Measurements from ENCODE around the gene GLB1L3. TPM values are rescaled to one million over a fixed set of nuclear protein-coding genes. Genes with fewer than 3 reads are reported as not detected.
"Not testable (repeated sequence)": the region's sequence is repeated elsewhere in the genome, so short reads cannot be mapped to it uniquely, and the experiment has no call there.

Gene GLB1L3
- total RNA-seq, 1 experiment from 2014 or later = not detected

DNA sequence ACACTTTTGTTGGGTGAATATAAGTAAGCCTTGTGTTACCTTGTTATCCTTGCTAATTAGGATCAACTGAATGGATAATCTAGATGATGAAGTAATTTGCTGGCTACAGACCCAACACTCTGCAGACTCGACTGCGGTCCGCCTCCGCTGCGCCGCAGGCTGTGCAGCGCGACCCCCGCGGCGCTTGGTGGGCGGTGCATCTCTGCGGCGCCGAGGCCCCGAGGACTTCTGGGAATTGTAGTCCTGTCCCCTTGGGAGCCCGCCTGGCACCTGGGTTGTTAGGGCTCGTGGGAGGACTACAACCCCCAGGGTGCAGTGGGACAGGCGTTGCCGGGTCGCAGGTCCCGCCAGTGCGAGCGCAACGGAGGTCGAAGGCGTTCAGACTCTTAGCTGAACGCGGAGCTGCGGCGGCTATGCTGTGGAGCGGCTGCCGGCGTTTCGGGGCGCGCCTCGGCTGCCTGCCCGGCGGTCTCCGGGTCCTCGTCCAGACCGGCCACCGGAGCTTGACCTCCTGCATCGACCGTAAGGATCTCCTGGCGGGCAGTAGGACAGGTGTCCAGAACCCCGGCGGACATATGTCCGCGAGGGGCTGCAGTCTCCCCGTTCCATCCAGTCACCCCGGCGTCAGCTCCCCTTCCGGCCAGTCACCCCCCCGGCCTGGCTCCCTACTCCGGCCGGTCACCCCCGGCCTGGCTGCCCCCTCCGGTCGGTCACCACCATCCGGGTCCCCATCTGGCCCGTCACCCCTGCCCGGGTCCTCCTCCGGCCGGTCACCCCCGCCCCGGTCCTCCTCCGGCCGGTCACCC, 22.8 kb upstream of the GLB1L3 start, which contains the start of the genes ACAD8 and THYN1:
TSS of gene ACAD8 (plus strand) at position 381 of the 806 bp plus-strand sequence. CDS start at position 414, 33 bp downstream.
TSS of gene THYN1 (minus strand) at position 165 of the 806 bp plus-strand sequence. CDS start 470 bp downstream, outside the sequence.
- Histone ChIP-seq H3K36me3 (ENCODE audit: control insufficient read depth, insufficient read depth, low read length) (no peaks in the 10 kb centered on the region; the same call in 1 of the 2 replicates), H3K4me3 (ENCODE audit: low read depth, low read length) (peak within 1 kb of the TSS; percentile 64), H3K9me3 (no peaks in the 10 kb centered on the region), H3K4me1 (0 out of 2 replicates have a peak, but pooled peaks cover 10% of the 10 kb centered on the region), H3K27me3 (replicated peaks; ENCODE audit: control insufficient read depth, insufficient read depth, low read length) (no peaks in the 10 kb centered on the region)
- TF ChIP-seq, protein P1, sequence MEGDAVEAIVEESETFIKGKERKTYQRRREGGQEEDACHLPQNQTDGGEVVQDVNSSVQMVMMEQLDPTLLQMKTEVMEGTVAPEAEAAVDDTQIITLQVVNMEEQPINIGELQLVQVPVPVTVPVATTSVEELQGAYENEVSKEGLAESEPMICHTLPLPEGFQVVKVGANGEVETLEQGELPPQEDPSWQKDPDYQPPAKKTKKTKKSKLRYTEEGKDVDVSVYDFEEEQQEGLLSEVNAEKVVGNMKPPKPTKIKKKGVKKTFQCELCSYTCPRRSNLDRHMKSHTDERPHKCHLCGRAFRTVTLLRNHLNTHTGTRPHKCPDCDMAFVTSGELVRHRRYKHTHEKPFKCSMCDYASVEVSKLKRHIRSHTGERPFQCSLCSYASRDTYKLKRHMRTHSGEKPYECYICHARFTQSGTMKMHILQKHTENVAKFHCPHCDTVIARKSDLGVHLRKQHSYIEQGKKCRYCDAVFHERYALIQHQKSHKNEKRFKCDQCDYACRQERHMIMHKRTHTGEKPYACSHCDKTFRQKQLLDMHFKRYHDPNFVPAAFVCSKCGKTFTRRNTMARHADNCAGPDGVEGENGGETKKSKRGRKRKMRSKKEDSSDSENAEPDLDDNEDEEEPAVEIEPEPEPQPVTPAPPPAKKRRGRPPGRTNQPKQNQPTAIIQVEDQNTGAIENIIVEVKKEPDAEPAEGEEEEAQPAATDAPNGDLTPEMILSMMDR (IDR thresholded peaks at IDR 0.05; ENCODE audit: insufficient read depth in 1 of 2, low read depth in 1 of 2, low read length in 1 of 2, severe bottlenecking in 1 of 2, unreplicated experiment in 1 of 2) = peak; percentile 46 to 47
- no TSS peak for BruUV-seq (replicated peaks)
- intact Hi-C loops (cut with micrococcal nuclease; ENCODE audit: unreplicated experiment) = loop anchor here (1.0 to 5.0 kb wide), 2 partner anchors 29 to 79 kb away; partner anchors contain the start of genes GLB1L2 and VPS26B
- CTCF ChIA-PET = interaction anchor here (0.7 to 1.4 kb wide), 4 partner anchors 9 to 207 kb away, joined by 3 to 8 read pairs (median 7); partner anchors contain the start of genes NCAPD3 and VPS26B
- peak; percentile 99 for DNase-seq
- H3K27ac Mint-ChIP-seq (ENCODE audit: unreplicated experiment) = peak within 1 kb of the TSS; percentile 63
- peaks cover 18% of the 10 kb centered on the region for H3K36me3 Mint-ChIP-seq (ENCODE audit: insufficient read depth, unreplicated experiment)
- H3K4me1 Mint-ChIP-seq (ENCODE audit: low read depth, unreplicated experiment) = peaks cover 7% of the 10 kb centered on the region
- no peaks in the 10 kb centered on the region for H3K9me3 Mint-ChIP-seq (ENCODE audit: unreplicated experiment)
- no peaks in the 10 kb centered on the region for H3K27me3 Mint-ChIP-seq (ENCODE audit: insufficient read depth, unreplicated experiment)
- H3K4me3 Mint-ChIP-seq (ENCODE audit: unreplicated experiment) = peak within 1 kb of the TSS; percentile 89
- POLR2A ChIA-PET = interaction anchor here (0.6 to 1.3 kb wide), 5 partner anchors 9 to 1195 kb away, joined by 3 to 10 read pairs (median 6); partner anchors contain the start of genes NCAPD3 and VPS26B

DNA sequence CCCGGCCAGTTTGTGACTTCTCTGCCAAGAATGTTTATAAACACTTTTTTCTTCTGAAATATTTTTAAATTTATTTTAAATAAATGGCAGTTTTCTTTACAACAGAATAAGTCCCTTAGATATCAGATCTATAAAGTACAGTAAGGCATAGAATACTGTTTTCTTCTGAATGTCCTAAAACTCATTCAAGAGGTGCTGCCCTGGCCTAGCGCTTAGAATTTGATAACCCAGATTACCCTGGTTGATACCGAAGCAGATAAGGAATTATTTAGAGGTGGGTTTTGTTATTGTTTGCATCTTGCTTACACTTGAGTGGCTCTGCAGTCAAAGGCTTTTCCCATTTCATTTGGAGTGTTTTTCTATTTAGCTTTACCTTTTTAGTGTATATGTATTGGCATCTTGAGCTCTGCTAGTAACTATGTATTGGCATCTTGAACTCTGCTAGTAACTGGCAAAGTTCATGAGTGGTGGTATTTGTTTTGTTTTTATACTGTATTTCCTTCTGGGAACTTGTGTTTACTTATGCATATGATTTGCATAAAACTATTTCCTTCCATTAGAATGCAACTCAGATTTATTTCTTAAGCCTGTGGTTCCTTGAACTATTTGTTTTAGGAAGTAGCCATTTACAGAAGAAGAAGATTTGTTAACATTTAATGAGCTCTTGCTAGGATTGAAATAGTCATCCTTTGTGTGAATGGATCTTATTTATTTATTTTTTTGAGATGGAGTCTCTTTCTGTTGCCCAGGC, 21.6 kb upstream of the GLB1L3 start:
- Mint-ChIP-seq H3K4me1 (ENCODE audit: low read depth, unreplicated experiment) (peaks cover 7% of the 10 kb centered on the region), H3K9me3 (ENCODE audit: unreplicated experiment) (no peaks in the 10 kb centered on the region), H3K36me3 (ENCODE audit: insufficient read depth, unreplicated experiment) (peaks cover 8% of the 10 kb centered on the region), H3K27me3 (ENCODE audit: insufficient read depth, unreplicated experiment) (no peaks in the 10 kb centered on the region), H3K27ac (ENCODE audit: unreplicated experiment) (no peak overlapping the region), H3K4me3 (ENCODE audit: unreplicated experiment) (peak overlapping the region; percentile 89)
- intact Hi-C loops (cut with micrococcal nuclease; ENCODE audit: unreplicated experiment) = loop anchor here (5.0 kb wide), 1 partner anchor 78 kb away; the partner anchor contains the start of gene GLB1L2
- POLR2A ChIA-PET = interaction anchor here (0.7 to 1.3 kb wide), 2 partner anchors 31 to 1196 kb away, joined by 9 to 10 read pairs; partner anchors contain the start of gene NCAPD3
- TSS peak; percentile 46 for BruUV-seq (replicated peaks)
- no peaks in the 10 kb centered on the region for H3K27me3 ChIP-seq (replicated peaks; ENCODE audit: control insufficient read depth, insufficient read depth, low read length)
- CTCF ChIA-PET = interaction anchor here (0.6 to 1.4 kb wide), 3 partner anchors 8 to 33 kb away, joined by 3 to 8 read pairs (median 3); no protein-coding TSS in a partner anchor
- DNase-seq = no peak
- H3K4me1 ChIP-seq = 0 out of 2 replicates have a peak, but pooled peaks cover 10% of the 10 kb centered on the region
- TF ChIP-seq, protein P1 (IDR thresholded peaks at IDR 0.05; ENCODE audit: insufficient read depth in 1 of 2, low read depth in 1 of 2, low read length in 1 of 2, severe bottlenecking in 1 of 2, unreplicated experiment in 1 of 2) = no peak
- H3K9me3 ChIP-seq = no peaks in the 10 kb centered on the region
- no peaks in the 10 kb centered on the region; the same call in 1 of the 2 replicates for H3K36me3 ChIP-seq (ENCODE audit: control insufficient read depth, insufficient read depth, low read length)
- peak overlapping the region; percentile 64 for H3K4me3 ChIP-seq (ENCODE audit: low read depth, low read length)

DNA sequence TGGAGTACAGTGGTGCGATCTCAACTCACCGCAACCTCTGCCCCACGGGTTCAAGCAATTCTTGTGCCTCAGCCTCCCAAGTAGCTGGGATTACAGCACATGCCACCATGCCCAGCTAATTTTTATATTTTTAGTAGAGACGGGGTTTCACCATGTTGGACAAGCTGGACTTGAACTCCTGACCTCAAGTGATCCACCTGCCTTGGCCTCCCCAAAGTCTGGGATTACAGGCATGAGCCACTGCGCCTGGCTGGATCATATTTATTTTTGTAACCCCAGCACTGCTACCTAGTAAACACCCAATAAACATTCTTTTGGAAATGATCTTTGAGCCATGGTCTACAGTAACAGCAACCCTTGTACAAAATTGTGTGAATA, 21.0 kb upstream of the GLB1L3 start:
- H3K27me3 ChIP-seq (replicated peaks; ENCODE audit: control insufficient read depth, insufficient read depth, low read length); H3K36me3 Mint-ChIP-seq (ENCODE audit: insufficient read depth, unreplicated experiment); intact Hi-C loops (cut with micrococcal nuclease; ENCODE audit: unreplicated experiment); H3K9me3 Mint-ChIP-seq (ENCODE audit: unreplicated experiment); H3K4me3 Mint-ChIP-seq (ENCODE audit: unreplicated experiment); H3K27me3 Mint-ChIP-seq (ENCODE audit: insufficient read depth, unreplicated experiment); POLR2A ChIA-PET; H3K27ac Mint-ChIP-seq (ENCODE audit: unreplicated experiment); BruUV-seq (replicated peaks); H3K9me3 ChIP-seq; H3K4me1 Mint-ChIP-seq (ENCODE audit: low read depth, unreplicated experiment); H3K4me3 ChIP-seq (ENCODE audit: low read depth, low read length); DNase-seq; H3K36me3 ChIP-seq (ENCODE audit: control insufficient read depth, insufficient read depth, low read length): not testable (repeated sequence)
- CTCF ChIA-PET = interaction anchor here (1.1 kb wide), 1 partner anchor 33 kb away, joined by 3 read pairs; no protein-coding TSS in a partner anchor
- H3K4me1 ChIP-seq = 0 out of 2 replicates have a peak, but pooled peaks cover 10% of the 10 kb centered on the region

Data from Caco-2 (cell line).